Globus pallidus (tissue), 1 donor: ENCODE results near the gene KLHDC9.
A peak's percentile ranks its signal among the peaks of the same experiment; 100 is the strongest.
"Not testable (repeated sequence)": the region's sequence is repeated elsewhere in the genome, so short reads cannot be mapped to it uniquely, and the experiment has no call there.

Experiments
- DNase-seq: peaks from one replicate; pipeline ENCODE4 v3.0.0-alpha.2; 2015; ENCODE audit warnings: low spot score

The KLHDC9 gene

DNA sequence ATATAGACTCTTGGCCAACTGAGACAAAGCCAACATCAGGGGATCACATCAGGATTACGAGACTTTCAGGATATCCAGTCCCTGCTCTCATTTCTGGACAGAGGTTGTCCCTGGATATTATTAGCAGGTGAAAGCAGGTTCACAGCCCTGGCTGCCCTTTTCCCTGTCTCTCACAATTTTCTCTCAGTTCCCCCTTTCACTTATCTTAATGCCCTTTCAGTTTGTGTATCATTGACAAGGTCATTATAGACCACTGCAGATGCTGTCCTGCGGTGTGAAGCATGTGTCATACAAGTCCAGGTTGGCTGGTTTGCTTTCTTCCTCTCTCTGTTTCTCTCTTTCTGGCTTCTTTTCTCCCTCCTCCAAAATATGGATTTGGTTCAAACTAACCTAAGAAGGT, 2.1 kb upstream of the KLHDC9 start:
- DNase-seq, result no peak

DNA sequence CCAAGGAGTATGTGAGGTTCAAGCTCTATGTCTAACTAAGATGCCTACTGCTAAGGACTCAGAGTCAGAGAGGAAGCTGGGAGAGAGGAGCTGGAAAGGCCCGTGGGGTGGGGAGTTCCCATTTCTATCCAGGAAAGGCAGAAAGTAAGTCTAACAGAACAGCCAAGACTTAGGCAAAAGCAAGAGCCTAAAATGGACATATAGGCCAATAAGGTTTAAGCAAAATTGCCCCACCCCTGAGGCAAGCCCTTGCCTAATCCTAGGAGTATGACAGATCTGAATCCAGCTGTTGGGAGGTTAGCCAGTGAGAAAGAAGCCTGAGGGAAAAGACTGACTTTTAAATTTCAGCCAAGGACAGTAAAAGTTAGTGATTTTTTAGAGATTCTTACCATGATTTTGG, 1.6 kb upstream of the KLHDC9 start:
- DNase-seq, result no peak

DNA sequence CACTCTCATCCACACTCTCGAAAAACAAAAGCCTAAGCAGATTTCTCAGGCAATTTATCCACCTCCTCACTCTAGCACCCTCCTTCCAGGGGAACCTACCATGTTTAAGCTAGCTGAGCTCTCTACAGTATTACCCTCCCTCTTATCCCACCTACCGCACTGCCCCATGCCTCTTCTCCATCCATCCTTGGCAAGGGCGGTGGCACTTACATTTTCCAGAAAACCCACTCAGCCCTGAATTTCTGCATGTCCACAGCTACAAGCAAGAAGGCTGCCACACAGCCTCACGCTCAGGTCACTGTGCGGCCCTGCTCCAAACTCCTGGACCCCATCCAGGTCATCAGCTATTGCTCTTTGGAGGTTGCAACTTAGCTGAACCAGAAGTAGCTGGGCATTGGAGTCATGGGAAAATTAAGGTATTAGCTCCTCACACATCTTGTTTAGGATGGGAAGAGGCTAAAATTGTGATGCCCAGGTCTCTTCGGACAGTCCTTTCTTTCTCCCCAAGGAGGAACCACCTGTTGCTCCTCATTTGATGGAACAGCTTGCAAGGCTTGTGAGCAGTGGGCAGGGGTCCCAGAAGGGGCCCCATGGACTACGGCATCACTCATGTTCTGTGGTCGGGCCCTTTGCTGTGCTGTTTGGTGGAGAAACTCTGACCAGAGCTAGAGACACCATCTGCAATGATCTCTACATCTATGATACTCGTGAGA, 1.1 kb downstream of the KLHDC9 start:
- DNase-seq, result no peak

DNA sequence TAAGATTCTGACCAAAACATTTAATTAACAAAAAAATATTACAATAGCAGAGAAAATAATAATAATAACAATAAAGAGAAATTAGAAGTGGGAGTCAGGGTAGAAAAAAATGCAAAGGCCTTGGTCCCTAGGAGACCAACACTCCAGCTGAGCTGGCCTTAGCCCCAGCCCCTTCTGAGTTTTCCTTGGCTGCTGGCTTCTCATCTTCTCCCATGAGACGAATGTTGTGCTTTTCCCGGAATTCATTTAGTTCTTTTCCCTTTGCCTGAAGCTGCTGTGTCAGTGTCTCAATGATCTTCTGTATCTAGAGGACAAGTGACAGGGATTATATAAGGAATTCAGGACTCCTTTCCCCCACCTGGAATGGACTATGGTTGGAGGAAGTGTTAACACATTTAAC, 2.4 kb downstream of the KLHDC9 start:
- DNase-seq, result no peak

DNA sequence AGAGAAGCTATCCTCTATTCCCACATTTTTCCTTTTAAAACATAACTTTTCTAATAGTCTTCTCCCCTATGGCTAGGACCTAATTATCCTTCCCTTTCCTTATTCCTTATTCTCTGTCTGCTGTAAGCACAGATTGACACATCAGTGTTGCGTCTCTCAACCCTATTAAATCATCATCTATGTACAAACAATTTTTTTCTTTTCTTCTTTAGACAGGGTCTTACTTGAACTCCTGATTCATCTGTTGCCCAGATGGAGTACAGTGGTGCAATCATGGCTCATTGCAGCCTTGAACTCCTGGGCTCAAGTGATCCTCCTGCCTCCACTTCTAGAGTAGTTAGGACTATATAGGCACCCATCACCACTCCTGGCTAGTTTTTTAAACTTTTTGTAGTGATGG, 8.3 kb downstream of the KLHDC9 start:
- no peak for DNase-seq

DNA sequence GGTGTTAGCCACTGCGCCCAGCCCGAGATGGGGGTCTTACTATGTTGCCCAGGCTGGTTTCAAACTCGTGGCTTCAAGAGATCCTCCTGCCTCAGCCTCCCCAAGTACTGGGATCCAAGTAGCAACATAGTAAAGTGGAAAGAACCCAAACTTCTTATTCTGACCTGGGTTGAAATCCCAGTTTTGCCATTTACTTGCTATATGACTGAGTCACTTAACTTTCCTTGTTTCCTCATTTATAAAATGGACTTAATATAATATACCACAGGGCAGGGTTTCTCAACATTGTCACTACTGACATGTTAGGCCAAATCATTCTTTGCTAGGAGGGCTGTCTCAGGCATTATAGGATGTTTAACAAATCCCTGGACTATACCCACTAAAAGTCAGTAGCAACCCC, 13.0 kb downstream of the KLHDC9 start:
- no peak for DNase-seq

DNA sequence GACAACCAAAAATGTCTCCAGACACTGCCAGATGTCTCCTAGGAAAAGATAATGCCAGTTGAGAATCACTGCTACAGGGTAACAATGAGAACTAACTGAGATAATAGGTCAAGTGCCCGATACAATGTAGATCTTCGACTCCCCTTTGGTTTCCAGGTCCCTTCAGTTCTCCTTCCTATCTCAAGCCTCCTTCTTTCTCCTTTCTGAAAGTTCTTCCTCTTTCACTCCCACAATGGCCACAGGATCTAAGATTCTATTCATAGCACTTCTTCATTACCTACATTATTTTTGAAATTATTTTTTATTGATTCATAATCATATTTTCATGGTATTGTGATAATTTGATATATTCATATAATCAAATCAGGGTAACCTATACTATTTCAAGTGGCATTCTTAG, 13.4 kb downstream of the KLHDC9 start:
- DNase-seq, result no peak

DNA sequence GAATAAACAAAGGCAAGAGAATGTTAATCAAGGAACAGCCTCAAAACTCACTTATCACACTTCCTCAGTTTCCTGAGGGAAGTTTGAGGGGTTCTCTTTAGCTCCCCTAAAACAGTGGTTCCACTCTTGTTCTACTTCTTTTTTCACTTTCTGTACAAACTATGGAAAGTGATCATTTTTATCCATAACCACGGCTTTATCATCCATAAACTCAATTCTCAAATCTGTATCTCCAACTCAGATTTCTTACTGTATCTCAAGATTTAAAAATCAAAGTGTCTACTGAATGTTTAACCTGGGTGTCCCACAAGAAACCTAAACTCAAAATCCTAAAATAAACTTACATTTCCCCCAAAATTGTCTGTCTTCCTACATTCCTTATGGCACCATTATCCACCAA, 15.8 kb downstream of the KLHDC9 start:
- DNase-seq, result no peak

DNA sequence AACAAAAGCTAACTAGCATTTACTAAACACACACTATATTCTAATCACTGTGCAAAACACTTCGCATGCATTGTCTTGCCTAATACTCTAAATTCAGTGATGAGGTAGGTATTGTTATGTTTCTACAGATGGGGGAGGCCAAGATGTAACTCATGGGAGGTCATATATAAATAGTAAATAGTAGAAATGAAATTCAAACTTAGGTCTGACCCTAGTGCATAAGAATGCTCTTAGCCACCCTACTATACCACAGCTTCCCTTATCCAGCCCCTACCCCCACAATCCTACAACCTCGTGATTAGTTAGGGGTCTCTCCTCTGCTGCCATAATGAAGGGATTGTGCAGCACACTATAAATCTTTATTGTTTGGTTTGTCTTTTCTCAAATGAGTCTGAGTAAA, 16.4 kb downstream of the KLHDC9 start:
- peak; percentile 23 for DNase-seq

DNA sequence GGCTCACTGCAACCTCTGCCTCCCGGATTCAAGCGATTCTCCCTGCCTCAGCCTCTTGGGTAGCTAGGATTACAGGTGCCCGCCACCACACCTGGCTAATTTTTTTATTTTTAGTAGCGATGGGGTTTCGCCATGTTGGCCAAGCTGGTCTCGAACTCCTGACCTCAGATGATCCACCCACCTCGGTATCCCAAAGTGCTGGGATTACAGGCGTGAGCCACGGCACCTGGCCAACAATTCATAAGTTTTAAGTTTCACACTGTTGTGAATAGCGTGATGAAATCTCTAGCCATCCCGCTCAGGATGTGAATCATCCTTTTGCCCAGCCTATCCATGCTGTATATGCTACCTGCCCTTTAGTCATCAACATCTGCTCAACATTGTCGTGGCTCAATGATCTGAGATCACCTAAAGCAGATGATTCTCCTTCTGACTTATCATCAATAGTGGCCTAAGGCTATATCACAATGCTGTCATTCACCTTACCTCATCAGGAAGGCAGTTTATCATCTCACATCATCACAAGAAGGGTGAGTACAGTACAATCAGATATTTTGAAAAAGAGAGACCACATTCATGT, 17.1 kb downstream of the KLHDC9 start:
- DNase-seq, result no peak

DNA sequence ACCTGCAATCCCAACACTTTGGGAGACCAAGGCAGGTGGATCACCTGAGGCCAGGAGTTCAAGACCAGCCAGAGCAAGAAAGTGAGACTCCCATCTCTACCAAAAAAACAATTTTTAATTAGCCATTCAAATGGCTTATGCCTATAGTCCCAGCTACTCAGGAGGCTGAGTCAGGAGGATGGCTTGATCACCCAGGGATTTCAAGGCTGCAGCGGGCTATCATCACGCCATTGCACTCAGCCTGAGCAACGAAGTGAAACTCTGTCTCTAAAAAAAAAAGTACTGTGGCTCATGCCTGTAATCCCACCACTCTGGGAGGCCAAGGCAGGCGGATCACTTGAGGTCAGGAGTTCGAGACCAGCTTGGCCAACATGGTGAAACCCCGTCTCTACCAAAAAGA, 17.8 kb downstream of the KLHDC9 start:
- not testable (repeated sequence) for DNase-seq

DNA sequence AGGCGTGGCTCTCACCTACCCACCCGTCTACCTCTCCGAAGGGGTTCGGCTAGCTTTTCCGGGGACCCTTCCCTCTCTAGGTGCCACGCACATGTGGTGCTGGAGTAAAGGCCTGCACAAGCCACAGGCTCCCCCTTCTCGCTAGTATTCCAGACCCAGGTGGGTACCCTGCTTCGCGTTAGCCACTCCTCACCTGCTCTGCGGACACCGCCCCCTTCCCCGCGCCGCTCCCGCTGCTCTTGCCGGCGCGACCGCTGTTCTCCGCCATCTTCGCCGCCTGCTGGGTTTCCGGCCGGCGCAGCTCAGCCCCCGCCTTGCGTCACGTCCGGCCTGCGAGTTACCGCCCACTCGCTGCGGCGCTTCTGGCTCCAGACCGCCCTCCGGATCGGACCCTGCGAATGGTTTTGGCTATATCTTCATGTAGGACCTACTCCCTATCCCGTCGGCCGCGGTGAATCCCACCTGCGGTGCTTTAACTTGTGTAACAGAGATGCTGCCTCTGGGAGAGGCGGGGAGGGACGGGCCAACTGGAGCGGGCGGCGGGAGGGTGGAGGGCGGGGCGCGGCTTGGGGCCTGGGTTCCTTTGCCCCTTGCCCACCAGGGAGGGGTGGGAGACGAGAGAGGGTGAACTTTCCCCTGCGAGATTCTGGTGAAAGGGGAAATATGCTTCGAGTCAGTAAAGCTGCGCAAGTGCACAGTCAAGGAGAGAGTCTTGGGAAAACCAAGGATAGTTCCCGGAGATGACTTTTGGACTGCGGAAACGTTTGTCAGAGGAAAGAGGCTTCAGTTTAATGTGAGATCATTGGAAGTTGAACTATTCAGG, 19.8 kb downstream of the KLHDC9 start, which contains the start of the genes NIT1 and PFDN2:
TSS of gene NIT1 (plus strand) at position 347 of the 823 bp plus-strand sequence. CDS start at position 419, 72 bp downstream.
TSS of gene PFDN2 (minus strand) at position 279 of the 823 bp plus-strand sequence. CDS start at position 268, 11 bp downstream.
- DNase-seq, result peak; percentile 84

DNA sequence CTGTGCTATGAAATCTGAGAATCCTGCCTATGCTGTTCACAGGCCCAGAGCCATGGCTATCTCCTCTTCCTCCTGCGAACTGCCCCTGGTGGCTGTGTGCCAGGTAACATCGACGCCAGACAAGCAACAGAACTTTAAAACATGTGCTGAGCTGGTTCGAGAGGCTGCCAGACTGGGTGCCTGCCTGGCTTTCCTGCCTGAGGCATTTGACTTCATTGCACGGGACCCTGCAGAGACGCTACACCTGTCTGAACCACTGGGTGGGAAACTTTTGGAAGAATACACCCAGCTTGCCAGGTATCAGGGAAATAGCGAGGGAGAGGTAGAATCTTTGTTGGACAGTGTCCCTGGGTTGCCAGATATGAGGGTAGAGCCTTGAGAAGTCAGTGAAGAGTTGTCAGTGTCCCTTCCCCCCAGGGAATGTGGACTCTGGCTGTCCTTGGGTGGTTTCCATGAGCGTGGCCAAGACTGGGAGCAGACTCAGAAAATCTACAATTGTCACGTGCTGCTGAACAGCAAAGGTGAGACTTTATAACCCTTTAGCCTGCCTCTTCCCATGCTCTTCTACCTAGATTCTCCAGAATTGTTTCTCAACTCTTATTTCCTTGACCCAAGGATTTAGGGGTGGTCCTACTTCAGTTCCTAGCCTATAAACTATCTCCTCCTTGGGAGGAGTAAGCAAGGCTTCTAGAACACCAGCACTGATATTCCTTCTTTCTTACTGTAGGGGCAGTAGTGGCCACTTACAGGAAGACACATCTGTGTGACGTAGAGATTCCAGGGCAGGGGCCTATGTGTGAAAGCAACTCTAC, 21.1 kb downstream of the KLHDC9 start:
- DNase-seq, result no peak

DNA sequence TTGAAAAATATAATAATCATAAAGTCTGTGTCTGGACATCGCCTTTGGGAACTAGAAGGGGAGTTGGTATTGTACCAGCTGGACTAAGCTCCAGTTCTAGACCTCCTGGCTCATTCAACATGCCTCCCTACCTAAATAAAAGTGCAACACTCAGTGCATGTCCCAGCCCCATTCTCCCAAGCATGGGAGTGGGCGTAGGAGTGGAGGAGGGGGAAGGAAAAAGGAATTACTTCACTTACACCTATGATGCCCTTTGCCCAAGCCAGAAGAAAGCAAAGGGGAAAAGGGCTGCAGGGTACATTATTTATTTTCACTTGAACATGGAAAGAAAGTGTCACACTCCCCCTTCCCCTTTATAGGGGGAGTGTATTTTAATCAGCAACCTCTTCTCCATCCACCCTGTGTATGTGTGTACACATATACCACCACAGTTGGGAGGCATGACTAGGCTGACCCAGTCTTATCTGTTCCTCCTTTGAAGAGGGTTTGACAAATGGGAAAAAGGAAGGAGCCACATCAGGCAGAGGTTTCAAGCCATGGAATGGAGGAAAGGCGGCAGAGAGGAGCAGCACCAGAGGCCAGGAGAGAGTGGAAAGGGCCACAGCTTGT, 23.0 kb downstream of the KLHDC9 start:
- no peak for DNase-seq

DNA sequence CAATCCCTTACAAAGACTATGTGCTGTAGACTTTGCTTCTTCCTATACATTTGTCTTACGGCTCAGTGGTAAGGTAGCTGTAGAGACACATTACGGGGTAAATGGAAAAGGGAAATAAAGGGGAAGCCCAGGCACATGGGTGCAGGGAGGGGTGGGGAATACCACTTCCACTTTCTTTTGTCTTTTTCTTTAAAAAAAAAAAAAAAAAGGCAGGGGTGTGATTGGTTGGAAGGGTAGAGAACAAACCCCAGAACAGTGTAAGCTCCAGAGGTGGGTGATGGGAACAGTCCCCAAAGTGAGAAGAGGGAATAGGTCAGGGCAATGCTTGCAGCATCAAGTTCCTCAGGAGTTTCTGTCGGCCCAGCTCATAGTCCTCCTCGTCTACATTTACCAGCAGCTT, 23.7 kb downstream of the KLHDC9 start:
- DNase-seq, result peak; percentile 31

DNA sequence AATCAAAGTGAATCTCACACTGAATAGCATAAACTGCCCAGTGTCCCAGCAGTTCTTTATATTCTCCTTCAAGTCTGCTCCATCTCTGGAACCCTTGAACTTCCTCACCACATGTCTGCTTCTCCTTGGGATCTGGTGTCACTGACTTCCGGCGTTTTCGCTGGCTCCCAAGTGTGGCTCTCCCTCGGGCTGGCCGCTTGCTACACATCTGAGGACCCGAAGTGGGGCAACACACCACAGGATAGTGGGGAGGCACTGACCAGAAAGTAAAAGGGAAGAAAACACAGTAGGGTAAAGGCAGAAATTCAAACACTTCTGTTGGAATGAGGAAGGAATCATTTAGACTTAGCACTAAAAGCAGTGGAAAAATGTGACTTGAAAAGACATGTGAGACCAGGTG, 24.8 kb downstream of the KLHDC9 start:
- no peak for DNase-seq

DNA sequence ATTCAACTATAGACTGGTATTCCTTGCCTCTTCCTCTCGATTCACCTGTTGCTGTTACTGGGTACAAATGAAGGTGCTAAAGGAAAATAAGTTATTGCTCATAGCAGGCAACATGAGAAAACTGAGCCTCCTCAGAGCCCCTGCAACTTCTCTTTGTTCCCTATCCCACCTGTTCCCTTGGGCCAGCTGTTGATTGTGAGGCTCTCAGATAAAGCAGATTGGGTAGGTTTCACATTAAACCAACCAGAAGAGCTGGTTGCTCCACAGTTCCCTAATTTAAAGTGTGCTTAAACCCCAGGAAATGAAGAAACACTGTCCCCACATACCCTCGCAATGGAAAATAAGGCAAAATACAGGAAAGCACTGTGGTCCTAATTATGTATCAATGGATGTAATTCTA, 29.5 kb downstream of the KLHDC9 start:
- no peak for DNase-seq

DNA sequence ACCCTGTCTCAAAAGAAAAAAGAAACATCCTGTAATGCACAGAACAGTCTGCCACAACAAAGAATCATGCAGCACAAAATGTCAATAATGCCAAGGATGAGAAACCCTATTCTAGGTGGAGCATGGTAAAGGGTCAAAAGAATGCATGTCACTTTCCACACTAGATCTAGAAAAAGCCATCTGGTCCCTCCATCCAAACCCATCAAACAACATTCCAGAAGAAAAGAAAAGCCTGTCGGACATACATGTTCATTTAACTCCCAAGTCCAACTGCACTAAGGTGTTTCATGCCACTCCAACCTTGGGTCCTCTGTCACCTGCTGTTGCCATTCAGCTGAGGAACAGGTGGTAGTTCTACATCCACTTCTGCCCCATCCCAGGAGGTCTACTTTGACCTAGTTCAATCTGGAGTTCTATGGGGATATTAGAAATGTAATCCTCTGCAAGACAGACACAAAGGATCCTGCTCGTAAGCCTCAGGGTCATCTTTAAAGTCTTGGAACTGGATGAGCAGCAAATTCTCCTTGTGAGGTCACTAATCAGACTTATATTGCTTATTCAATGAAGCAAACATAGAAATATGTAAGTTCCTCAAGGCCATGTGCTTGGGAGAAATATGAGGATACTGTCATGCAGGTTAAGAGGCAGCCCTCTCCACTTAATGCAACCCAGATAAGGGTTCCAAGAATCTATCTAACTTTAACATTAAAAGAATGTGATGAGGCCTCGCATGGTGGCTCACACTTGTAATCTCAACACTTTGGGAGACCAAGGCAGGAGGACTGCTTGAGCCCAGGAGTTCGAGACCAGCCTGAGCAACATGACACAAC, 30.6 kb downstream of the KLHDC9 start:
- DNase-seq, result no peak

DNA sequence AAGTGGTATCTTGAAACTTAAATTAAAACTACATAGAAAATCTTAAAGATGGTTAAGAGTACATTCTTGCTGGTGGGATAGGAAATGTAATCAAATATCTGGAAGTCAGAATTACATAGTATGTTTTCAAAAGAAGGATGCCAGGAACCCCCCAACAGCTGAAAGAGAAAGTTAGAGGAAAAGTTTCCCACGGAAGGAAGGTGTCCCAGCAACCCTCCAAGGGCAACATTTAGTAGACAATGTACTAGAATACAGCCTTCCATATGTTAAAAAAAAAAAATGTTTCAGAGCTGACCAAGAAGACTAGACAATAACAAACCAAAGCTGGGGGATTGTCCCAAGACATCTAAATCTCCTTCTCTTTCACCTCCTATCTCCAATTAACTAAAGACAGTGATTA, 32.1 kb downstream of the KLHDC9 start:
- no peak for DNase-seq

DNA sequence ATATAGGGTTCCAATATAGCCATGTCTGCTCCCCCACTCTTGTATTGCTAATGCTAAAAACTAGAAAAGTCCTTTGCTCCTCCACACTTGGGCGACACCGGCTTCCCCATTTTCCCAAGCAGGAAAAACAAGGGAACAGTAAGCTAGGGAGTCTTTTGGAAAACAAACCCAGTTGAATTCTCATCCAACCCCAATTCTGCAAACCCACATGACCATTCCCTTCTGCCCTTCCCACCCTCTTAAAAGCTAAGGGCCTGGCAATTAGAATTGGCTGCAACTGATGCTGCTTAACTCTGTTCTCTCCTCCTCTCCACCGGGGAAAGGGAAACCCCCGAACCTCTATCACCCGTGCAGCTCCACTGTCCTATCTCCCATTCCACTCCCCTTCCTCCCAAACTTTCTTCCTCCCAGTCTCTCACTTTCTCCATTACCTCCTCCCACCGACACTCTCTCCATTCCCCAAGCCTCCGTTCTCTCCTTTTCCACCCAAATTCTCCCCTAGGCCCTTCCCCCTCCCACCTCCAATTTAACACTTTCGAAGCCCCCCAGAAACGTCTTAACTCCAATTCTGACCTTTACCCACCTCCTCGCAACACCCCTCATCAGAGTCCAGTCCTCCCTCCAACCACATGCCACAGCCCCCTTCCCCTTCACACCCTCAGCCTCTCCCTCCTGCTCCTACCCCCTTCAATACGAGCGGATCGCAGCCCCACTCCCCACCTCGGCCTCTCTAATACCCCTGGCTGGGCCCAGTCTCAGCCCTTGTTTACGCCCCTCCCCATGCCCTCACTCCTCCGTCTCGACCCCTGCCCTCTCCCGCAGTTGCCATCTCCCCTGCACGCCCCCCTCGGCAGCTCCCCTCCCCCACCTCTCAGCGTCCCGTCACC, 33.6 kb downstream of the KLHDC9 start:
- DNase-seq, result no peak
